Panc1 (cell line): ENCODE measurements around the gene KANK4. TPM values are rescaled to one million over a fixed set of nuclear protein-coding genes. Genes with fewer than 3 reads are reported as not detected.

Source experiments
- ATAC-seq: fragments of 200-7000 bp; cut with Tn5 transposase; 2 replicates; pipeline ENCODE4 v1.9.1; 2020; ENCODE audit warnings: mild to moderate bottlenecking, moderate library complexity
- BruUV-seq: library from RNA; stranded (reverse); fragments of 400-500 nt; replicated peaks from 2 replicates; lab custom pipeline; 2021; lab: Mats Ljungman, UMichigan
- CTCF ChIA-PET: fragments of 300-600 bp; sonication (Branson Sonifier 250); formaldehyde crosslinking; loops from one replicate; lab custom pipeline; 2022; ENCODE audit warnings: antibody characterized with exemption; lab: Charles Lee
- POLR2A ChIA-PET: fragments of 300-600 bp; sonication (Branson Sonifier 250); formaldehyde crosslinking; loops from one replicate; lab custom pipeline; 2022; ENCODE audit warnings: antibody characterized with exemption; lab: Charles Lee
- DNase-seq: peaks from one replicate; pipeline ENCODE4 v3.0.0-alpha.2; 2010; ENCODE audit warnings: low read depth, low spot score
- H3K27ac ChIP-seq: 2 replicates; pipeline ENCODE4 v1.5.1; 2011; ENCODE audit warnings: mild to moderate bottlenecking, low read length, inconsistent platforms
- H3K27me3 ChIP-seq: fragments of 200-500 bp; sonication (Bioruptor generic); 2 replicates; pipeline ENCODE4 v1.6.0; 2014; ENCODE audit warnings: low read length, inconsistent platforms; ENCODE audit not compliant: control insufficient read depth, insufficient read depth
- H3K36me3 ChIP-seq: fragments of 200-500 bp; sonication (Bioruptor generic); 2 replicates; pipeline ENCODE4 v1.5.1; 2014; ENCODE audit warnings: inconsistent platforms, mild to moderate bottlenecking, low read length, moderate library complexity; ENCODE audit not compliant: control insufficient read depth, insufficient read depth
- H3K4me1 ChIP-seq: 2 replicates; pipeline ENCODE4 v1.5.1; 2011; ENCODE audit warnings: inconsistent platforms, mild to moderate bottlenecking, low read length, moderate library complexity; ENCODE audit not compliant: control insufficient read depth, insufficient read depth
- H3K4me3 ChIP-seq, 2 experiments: 2 replicates each; pipeline ENCODE4 v1.5.1; 2011 to 2012; ENCODE audit warnings: low read depth in 2 of 2, low read length in 2 of 2, mild to moderate bottlenecking in 2 of 2, inconsistent platforms in 1 of 2, moderate library complexity in 1 of 2
- H3K9me3 ChIP-seq: fragments of 200-500 bp; sonication (Bioruptor generic); 2 replicates; pipeline ENCODE4 v1.5.1; 2014; ENCODE audit warnings: low read depth, mild to moderate bottlenecking, inconsistent platforms, low read length, moderate library complexity; ENCODE audit not compliant: control insufficient read depth, insufficient read depth
- CTCF ChIP-seq: fragments of 450-650 bp; IDR thresholded peaks from 2 replicates; pipeline ENCODE4 v1.5.1; 2017; ENCODE audit warnings: mild to moderate bottlenecking
- POLR2AphosphoS5 ChIP-seq: IDR thresholded peaks from 2 replicates; pipeline ENCODE4 v1.6.1; 2012; ENCODE audit warnings: mild to moderate bottlenecking, low read depth, low read length, moderate library complexity
- REST ChIP-seq, 2 experiments: IDR thresholded peaks; 2 replicates each; pipeline ENCODE4 v1.6.1; 2011 to 2012; ENCODE audit warnings: low read depth in 2 of 2, control low read depth in 1 of 2, low read length in 1 of 2, mild to moderate bottlenecking in 1 of 2, moderate library complexity in 1 of 2; ENCODE audit not compliant: insufficient read depth in 1 of 2
- SIN3A ChIP-seq: IDR thresholded peaks from 2 replicates; pipeline ENCODE4 v1.6.1; 2012; ENCODE audit warnings: low read depth, mild to moderate bottlenecking, low read length, moderate library complexity, borderline replicate concordance; ENCODE audit not compliant: insufficient read depth
- TCF7L2 ChIP-seq: IDR thresholded peaks from 2 replicates; pipeline ENCODE4 v1.6.1; 2011; ENCODE audit warnings: mild to moderate bottlenecking, low read depth, low read length, inconsistent platforms
- in situ Hi-C: cut with HindIII; loops from 2 replicates; pipeline ENCODE4 v1.10.0; 2016; ENCODE audit warnings: low sequenced_read_pairs, low pct_unique_long_range_greater_than_20kb
- intact Hi-C: fragments of 100-400 bp; cut with micrococcal nuclease; formaldehyde crosslinking; loops from one replicate; pipeline ENCODE4 v1.10.0; 2022; ENCODE audit not compliant: unreplicated experiment
- total RNA-seq: library from RNA; stranded (reverse); gene quantifications from one replicate; pipeline ENCODE4 v1.2.1, GENCODE V29; 2021; ENCODE audit not compliant: unreplicated experiment

KANK4 gene
- total RNA-seq, 1 experiment from 2014 or later, result 0.18 TPM

- H3K4me3 ChIP-seq, result peak overlapping the region in 1 of 2 experiments; percentile 10; a peak in 1 of 4 replicates
- in situ Hi-C loops, result no loop called here
- DNase-seq (no peak), ATAC-seq (no peak)
- CTCF ChIA-PET, result no interaction called here
- POLR2A ChIA-PET, result no interaction called here
- H3K36me3 ChIP-seq, result no peaks in the 10 kb centered on the region
- no TSS peak for BruUV-seq
- TF ChIP-seq CTCF (no peak), SIN3A (no peak), TCF7L2 (no peak), POLR2AphosphoS5 (no peak), REST (IDR thresholded peaks at IDR 0.05; ENCODE audit: insufficient read depth in 1 of 2, low read depth in 2 of 2, low read length in 1 of 2) (no peak)
- intact Hi-C loops, result no loop called here
- no peaks in the 10 kb centered on the region for H3K9me3 ChIP-seq
- peaks cover 17% of the 10 kb centered on the region for H3K27me3 ChIP-seq
- peaks cover 5% of the 10 kb centered on the region for H3K4me1 ChIP-seq
- no peak overlapping the region for H3K27ac ChIP-seq
Observed at GRCh38 chr1:62285984-62286785, 33.0 kb downstream of the KANK4 start.

GRCh38 chr1:62285440-62285839, 33.8 kb downstream of the KANK4 start:
- in situ Hi-C loops (no loop called here), intact Hi-C loops (no loop called here)
- H3K4me3 ChIP-seq, result no peak overlapping the region
- ATAC-seq (no peak), DNase-seq (no peak)
- H3K27me3 ChIP-seq, result peaks cover 17% of the 10 kb centered on the region
- H3K27ac ChIP-seq, result no peak overlapping the region
- H3K4me1 ChIP-seq, result peaks cover 5% of the 10 kb centered on the region
- CTCF ChIA-PET, result no interaction called here
- BruUV-seq, result no TSS peak
- H3K36me3 ChIP-seq, result no peaks in the 10 kb centered on the region
- TF ChIP-seq CTCF (no peak), REST (IDR thresholded peaks at IDR 0.05; ENCODE audit: insufficient read depth in 1 of 2, low read depth in 2 of 2, low read length in 1 of 2) (no peak), POLR2AphosphoS5 (no peak), TCF7L2 (no peak)
- POLR2A ChIA-PET, result no interaction called here
- H3K9me3 ChIP-seq, result no peaks in the 10 kb centered on the region
